KMS-11 (cell line): ENCODE results near the gene HRG.
"Not testable (repeated sequence)": the region's sequence is repeated elsewhere in the genome, so short reads cannot be mapped to it uniquely, and the experiment has no call there.

Experiments
- H2AFZ ChIP-seq: fragments of 200-600 bp; sonication (generic); 2 replicates; pipeline ENCODE4 v1.6.1; 2016; ENCODE audit warnings: antibody characterized with exemption, mixed run types, low read depth
- H3K27ac ChIP-seq: fragments of 200-600 bp; sonication (generic); 2 replicates; pipeline ENCODE4 v1.6.1; 2016; ENCODE audit warnings: mild to moderate bottlenecking, mixed run types
- H3K27me3 ChIP-seq: fragments of 200-600 bp; sonication (generic); 2 replicates; pipeline ENCODE4 v1.6.1; 2017; ENCODE audit warnings: mild to moderate bottlenecking, low read depth, mixed run types, moderate library complexity; ENCODE audit not compliant: insufficient read depth
- H3K36me3 ChIP-seq: fragments of 200-600 bp; sonication (generic); 2 replicates; pipeline ENCODE4 v1.6.1; 2017; ENCODE audit warnings: mild to moderate bottlenecking, mixed run types; ENCODE audit not compliant: insufficient read depth
- H3K4me1 ChIP-seq: fragments of 200-600 bp; sonication (generic); 2 replicates; pipeline ENCODE4 v1.6.1; 2016; ENCODE audit warnings: mild to moderate bottlenecking, low read depth, mixed run types; ENCODE audit not compliant: poor library complexity, severe bottlenecking
- H3K4me2 ChIP-seq: fragments of 200-600 bp; sonication (generic); 2 replicates; pipeline ENCODE4 v1.7.0; 2016; ENCODE audit warnings: mild to moderate bottlenecking, mixed run types
- H3K4me3 ChIP-seq: fragments of 200-600 bp; sonication (generic); IDR thresholded peaks from 2 replicates; pipeline ENCODE4 v1.6.1; 2017; ENCODE audit warnings: low read depth, low read length, mixed read lengths; ENCODE audit not compliant: insufficient read depth
- H3K79me2 ChIP-seq: fragments of 200-600 bp; sonication (generic); 2 replicates; pipeline ENCODE4 v1.6.1; 2016; ENCODE audit warnings: low read depth, mixed run types; ENCODE audit not compliant: insufficient read depth
- H3K9ac ChIP-seq: fragments of 200-600 bp; sonication (generic); 2 replicates; pipeline ENCODE4 v1.6.1; 2016; ENCODE audit warnings: mild to moderate bottlenecking, mixed run types
- H4K20me1 ChIP-seq: fragments of 200-600 bp; sonication (generic); 2 replicates; pipeline ENCODE4 v1.6.1; 2016; ENCODE audit warnings: mild to moderate bottlenecking, mixed run types; ENCODE audit not compliant: insufficient read depth
- CTCF ChIP-seq: fragments of 200-600 bp; sonication (generic); conservative IDR thresholded peaks from 2 replicates; pipeline ENCODE4 v1.6.1; 2017; ENCODE audit warnings: low read depth, mild to moderate bottlenecking, antibody characterized with exemption, low read length, moderate library complexity, mixed read lengths

The HRG gene

DNA sequence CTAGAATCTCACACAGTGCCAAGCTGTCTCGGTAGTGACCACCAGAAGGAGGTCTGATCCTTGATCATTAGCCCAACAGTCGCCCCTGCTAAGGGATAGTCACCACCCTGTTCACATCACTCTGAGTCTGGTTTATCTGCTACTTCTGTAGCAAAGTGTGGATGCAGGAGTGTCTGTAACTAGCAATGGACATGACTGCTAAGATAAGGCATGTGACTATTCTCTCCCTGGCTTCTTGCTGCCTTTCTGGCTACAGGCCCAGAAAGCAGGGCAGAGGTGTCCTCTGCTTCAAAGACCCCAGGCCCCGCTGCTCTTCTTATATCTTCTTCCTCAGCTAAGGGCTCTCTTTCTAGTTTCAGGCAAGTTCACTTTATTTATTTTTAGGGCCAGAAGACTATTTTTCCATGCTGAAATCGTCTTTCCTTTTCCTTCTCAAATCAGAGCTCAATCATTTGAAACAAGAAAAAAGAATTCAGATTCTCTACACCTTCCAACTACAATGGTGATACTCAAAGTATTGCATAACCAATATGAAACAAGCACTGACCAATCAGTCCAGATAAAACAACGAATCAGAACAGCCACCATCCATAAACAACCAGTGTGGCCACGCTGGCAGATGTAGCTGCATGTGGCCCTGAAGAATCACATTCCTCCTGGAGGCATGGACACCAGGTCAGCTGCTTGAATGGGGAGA lies 43.3 kb downstream of the HRG start:
- Histone ChIP-seq H3K4me1 (peaks cover 23% of the 10 kb centered on the region), H3K36me3 (no peaks in the 10 kb centered on the region), H3K9ac (no peak overlapping the region), H3K4me3 (no peak overlapping the region), H3K79me2 (no peaks in the 10 kb centered on the region), H3K4me2 (no peak overlapping the region), H3K27ac (no peak overlapping the region), H2AFZ (no peak overlapping the region), H3K27me3 (no peaks in the 10 kb centered on the region), H4K20me1 (no peaks in the 10 kb centered on the region)
- TF ChIP-seq CTCF, result no peak

GRCh38 chr3:186710694-186711093 lies 44.9 kb downstream of the HRG start:
- H2AFZ ChIP-seq, result not testable (repeated sequence)

DNA sequence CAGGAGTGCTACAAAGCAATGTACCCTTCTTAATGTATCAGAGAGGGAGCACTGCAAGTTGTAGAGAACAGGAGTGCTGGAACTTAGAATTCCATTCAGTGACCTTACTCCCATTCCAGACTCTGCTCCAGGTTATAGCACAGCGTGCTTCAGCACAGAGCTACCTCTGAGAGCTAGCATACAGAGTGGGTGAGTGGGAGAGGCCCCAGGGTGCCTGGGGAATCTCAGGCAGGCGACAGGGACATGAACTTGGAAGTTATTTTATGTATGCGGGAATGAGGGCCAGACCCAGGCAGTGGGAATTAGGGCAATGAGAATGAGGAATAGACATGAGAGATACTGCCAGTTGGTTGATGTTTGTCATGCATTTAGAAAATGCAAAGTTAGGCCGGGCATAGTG lies 47.7 kb downstream of the HRG start:
- Histone ChIP-seq H3K79me2 (no peaks in the 10 kb centered on the region), H3K27ac (no peak overlapping the region)

More at GRCh38 chr3:186710694-186711093, 44.9 kb downstream of the HRG start:
- H3K27me3 ChIP-seq, H3K27ac ChIP-seq, H4K20me1 ChIP-seq, H3K9ac ChIP-seq, H3K36me3 ChIP-seq, H3K4me3 ChIP-seq, H3K4me2 ChIP-seq, H3K79me2 ChIP-seq: not testable (repeated sequence)
- H3K4me1 ChIP-seq, result peaks cover 12% of the 10 kb centered on the region

DNA sequence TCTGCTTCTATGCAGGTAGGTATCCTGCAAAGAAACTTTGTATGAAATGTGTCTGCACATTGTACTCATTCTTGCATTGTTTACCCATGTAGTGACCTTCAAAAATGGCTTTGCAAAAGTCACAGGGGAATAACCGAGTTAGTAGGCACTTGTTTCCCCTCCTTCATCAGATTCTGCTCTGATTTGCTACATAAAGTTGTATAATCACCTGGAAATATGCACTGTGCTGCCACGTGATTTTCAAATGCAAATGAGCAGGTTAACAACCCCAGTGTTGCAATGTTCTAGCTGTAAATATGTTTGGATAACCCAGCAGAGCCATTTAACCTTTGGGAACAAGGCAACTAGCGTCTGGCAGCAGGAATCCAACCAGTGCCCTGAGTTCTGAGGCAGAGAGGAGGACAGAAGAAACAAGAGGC lies 51.2 kb downstream of the HRG start, which contains the start of gene KNG1:
TSS of gene KNG1 (plus strand) at position 321 of the 419 bp plus-strand sequence. CDS start 184 bp downstream, outside the sequence.
- Histone ChIP-seq H3K4me2 (no peak within 1 kb of the TSS), H3K4me1 (no peaks in the 10 kb centered on the region), H3K9ac (no peak within 1 kb of the TSS), H3K79me2 (no peaks in the 10 kb centered on the region), H2AFZ (no peak within 1 kb of the TSS), H4K20me1 (no peaks in the 10 kb centered on the region), H3K27ac (no peak within 1 kb of the TSS), H3K36me3 (no peaks in the 10 kb centered on the region), H3K27me3 (no peaks in the 10 kb centered on the region), H3K4me3 (no peak within 1 kb of the TSS)
- TF ChIP-seq CTCF, result no peak

More for the DNA sequence above, 47.7 kb downstream of the HRG start:
- no peak for TF ChIP-seq CTCF
- no peaks in the 10 kb centered on the region for H4K20me1 ChIP-seq
- H3K4me1 ChIP-seq, result no peaks in the 10 kb centered on the region
- H3K27me3 ChIP-seq, result no peaks in the 10 kb centered on the region
- no peak overlapping the region for H2AFZ ChIP-seq
- no peak overlapping the region for H3K4me2 ChIP-seq
- no peak overlapping the region for H3K4me3 ChIP-seq
- no peak overlapping the region for H3K9ac ChIP-seq
- no peaks in the 10 kb centered on the region for H3K36me3 ChIP-seq
